GM18517 (cell line): Measurements from ENCODE around the gene MEPCE.

Experiments used
- ATAC-seq: cut with Tn5 transposase; IDR thresholded peaks from one replicate; pipeline ENCODE4 v1.9.1; 2021; ENCODE audit warnings: mild to moderate bottlenecking, moderate library complexity; ENCODE audit not compliant: unreplicated experiment

The MEPCE gene

GRCh38 chr7:100482728-100483089 is 53.1 kb downstream of the MEPCE start:
- ATAC-seq: no peak

DNA sequence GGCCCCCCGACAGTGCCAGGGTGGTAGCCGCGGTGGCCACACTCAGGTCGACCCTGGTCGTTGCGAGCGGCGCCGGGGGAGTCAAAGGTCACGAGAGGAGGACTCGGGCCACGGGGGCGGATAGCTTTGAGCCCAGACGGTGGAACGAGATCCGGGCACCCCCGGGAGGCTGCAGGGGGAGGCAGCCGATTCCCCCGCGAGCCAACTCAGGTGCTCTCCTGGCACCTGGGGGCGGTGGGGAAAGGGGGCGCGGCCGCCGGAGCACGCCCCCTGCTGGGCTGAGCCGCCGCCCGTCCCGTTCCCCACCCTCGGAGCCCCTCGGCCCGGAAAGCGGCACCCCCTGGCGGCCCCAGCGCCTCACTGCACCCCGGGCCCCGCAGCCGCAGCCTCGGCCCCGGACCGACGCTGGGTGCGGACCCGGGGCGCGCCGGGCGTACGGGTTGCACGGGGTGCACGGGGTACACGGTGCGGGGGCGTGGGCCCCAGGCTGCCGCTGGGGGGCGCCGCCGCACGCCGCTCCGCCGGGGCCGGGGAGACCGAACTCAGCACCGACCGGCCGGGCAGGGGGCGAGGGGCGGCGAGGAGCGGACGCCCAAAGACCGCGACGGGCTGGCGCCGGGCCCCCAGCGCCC is 53.6 kb downstream of the MEPCE start:
- no peak for ATAC-seq
